HEK293 (cell line): ENCODE measurements around the gene SLC2A4.

Experiments
- CTCF ChIA-PET: fragments of 350-600 bp; formaldehyde crosslinking; extraction: SDS; loops from one replicate; lab custom pipeline; 2021; ENCODE audit warnings: antibody characterized with exemption; lab: Yijun Ruan, JAX
- POLR2A ChIA-PET: fragments of 300-600 bp; formaldehyde crosslinking; extraction: SDS; loops from one replicate; lab custom pipeline; 2020; ENCODE audit warnings: antibody characterized with exemption, inconsistent platforms; lab: Yijun Ruan, JAX
- H3K27ac ChIP-seq: fragments of 200-500 bp; sonication (Bioruptor generic); 2 replicates; pipeline ENCODE4 v1.5.1; 2014; ENCODE audit warnings: low read depth, low read length, control low read depth, inconsistent platforms; ENCODE audit errors: extremely low read depth
- H3K36me3 ChIP-seq, 2 experiments: fragments of 200-500 bp in 1 of 2; sonication (Bioruptor generic) in 1 of 2; 1 replicate in 1 of 2; 2 replicates in 1 of 2; pipeline ENCODE4 v1.5.1; 2014 to 2017; ENCODE audit warnings: inconsistent platforms in 2 of 2, low read length in 2 of 2; ENCODE audit not compliant: control insufficient read depth in 2 of 2, insufficient read depth in 1 of 2
- H3K4me1 ChIP-seq: fragments of 200-500 bp; sonication (Bioruptor generic); 2 replicates; pipeline ENCODE4 v1.5.1; 2014; ENCODE audit warnings: mild to moderate bottlenecking, low read length, inconsistent platforms; ENCODE audit not compliant: control insufficient read depth, insufficient read depth
- H3K4me3 ChIP-seq: 2 replicates; pipeline ENCODE4 v1.5.1; 2011; ENCODE audit warnings: low read depth, mild to moderate bottlenecking, control low read depth, low read length, moderate library complexity
- H3K9me3 ChIP-seq: fragments of 200-500 bp; sonication (Bioruptor generic); 2 replicates; pipeline ENCODE4 v1.5.1; 2014; ENCODE audit warnings: low read depth, low read length, inconsistent platforms; ENCODE audit not compliant: control insufficient read depth, insufficient read depth
- FEZF1 ChIP-seq: fragments of 450-650 bp; formaldehyde crosslinking; IDR thresholded peaks from 2 replicates; pipeline ENCODE4 v1.5.1; 2016; ENCODE audit warnings: missing biosample characterization, missing genetic modification characterization
- KLF1 ChIP-seq: fragments of 450-650 bp; formaldehyde crosslinking; IDR thresholded peaks from 2 replicates; pipeline ENCODE4 v1.5.1; 2016; ENCODE audit warnings: missing biosample characterization, missing genetic modification characterization
- KLF16 ChIP-seq: fragments of 450-650 bp; formaldehyde crosslinking; IDR thresholded peaks from 2 replicates; pipeline ENCODE4 v1.5.1; 2017; ENCODE audit warnings: missing biosample characterization, missing genetic modification characterization
- KLF8 ChIP-seq: fragments of 450-650 bp; formaldehyde crosslinking; IDR thresholded peaks from 2 replicates; pipeline ENCODE4 v1.5.1; 2016; ENCODE audit warnings: missing biosample characterization, missing genetic modification characterization
- MEIS1 ChIP-seq: sonication (generic); formaldehyde crosslinking; IDR thresholded peaks from 2 replicates; pipeline ENCODE4 v1.8.1; 2022; ENCODE audit warnings: missing genetic modification reagents, mild to moderate bottlenecking, borderline replicate concordance
- MYNN ChIP-seq: fragments of 450-650 bp; formaldehyde crosslinking; IDR thresholded peaks from 2 replicates; pipeline ENCODE4 v1.5.1; 2016; ENCODE audit warnings: missing biosample characterization, missing genetic modification characterization, borderline replicate concordance
- OSR2 ChIP-seq: fragments of 450-650 bp; formaldehyde crosslinking; IDR thresholded peaks from 2 replicates; pipeline ENCODE4 v1.5.1; 2016; ENCODE audit warnings: missing biosample characterization, missing genetic modification characterization
- PRDM4 ChIP-seq: fragments of 450-650 bp; formaldehyde crosslinking; IDR thresholded peaks from 2 replicates; pipeline ENCODE4 v1.5.1; 2017; ENCODE audit warnings: missing biosample characterization, missing genetic modification characterization
- SCRT2 ChIP-seq: fragments of 450-650 bp; formaldehyde crosslinking; IDR thresholded peaks from 2 replicates; pipeline ENCODE4 v1.5.1; 2016; ENCODE audit warnings: missing biosample characterization, missing genetic modification characterization
- SP7 ChIP-seq: fragments of 450-650 bp; formaldehyde crosslinking; IDR thresholded peaks from 2 replicates; pipeline ENCODE4 v1.5.1; 2016; ENCODE audit warnings: missing biosample characterization, missing genetic modification characterization
- ZBTB20 ChIP-seq: fragments of 450-650 bp; formaldehyde crosslinking; IDR thresholded peaks from 2 replicates; pipeline ENCODE4 v1.5.1; 2016; ENCODE audit warnings: missing biosample characterization, missing genetic modification characterization
- ZBTB26 ChIP-seq: fragments of 450-650 bp; formaldehyde crosslinking; optimal IDR thresholded peaks from 2 replicates; pipeline ENCODE3; 2016; ENCODE audit warnings: missing biosample characterization, mild to moderate bottlenecking, missing genetic modification characterization
- ZBTB7A ChIP-seq: fragments of 450-650 bp; formaldehyde crosslinking; IDR thresholded peaks from 2 replicates; pipeline ENCODE4 v1.5.1; 2016; ENCODE audit warnings: low read depth, missing biosample characterization, missing genetic modification characterization
- ZBTB8A ChIP-seq: fragments of 450-650 bp; formaldehyde crosslinking; IDR thresholded peaks from 2 replicates; pipeline ENCODE4 v1.5.1; 2016; ENCODE audit warnings: missing biosample characterization, missing genetic modification characterization
- ZFP41 ChIP-seq: fragments of 450-650 bp; formaldehyde crosslinking; IDR thresholded peaks from 2 replicates; pipeline ENCODE4 v1.5.1; 2016; ENCODE audit warnings: missing biosample characterization, missing genetic modification characterization, borderline replicate concordance
- ZNF10 ChIP-seq: fragments of 450-650 bp; formaldehyde crosslinking; IDR thresholded peaks from 2 replicates; pipeline ENCODE4 v1.5.1; 2017; ENCODE audit warnings: missing biosample characterization, missing genetic modification characterization
- ZNF121 ChIP-seq: fragments of 450-650 bp; formaldehyde crosslinking; IDR thresholded peaks from 2 replicates; pipeline ENCODE4 v1.5.1; 2016; ENCODE audit warnings: missing biosample characterization, missing genetic modification characterization
- ZNF175 ChIP-seq: fragments of 450-650 bp; formaldehyde crosslinking; IDR thresholded peaks from 2 replicates; pipeline ENCODE4 v1.5.1; 2016; ENCODE audit warnings: missing biosample characterization, missing genetic modification characterization
- ZNF18 ChIP-seq: fragments of 450-650 bp; formaldehyde crosslinking; IDR thresholded peaks from 2 replicates; pipeline ENCODE4 v1.5.1; 2016; ENCODE audit warnings: missing biosample characterization, missing genetic modification characterization
- ZNF366 ChIP-seq: fragments of 450-650 bp; formaldehyde crosslinking; conservative IDR thresholded peaks from 2 replicates; pipeline ENCODE4 v1.5.1; 2016; ENCODE audit warnings: missing biosample characterization, missing genetic modification characterization
- ZNF449 ChIP-seq: fragments of 450-650 bp; formaldehyde crosslinking; IDR thresholded peaks from 2 replicates; pipeline ENCODE4 v1.5.1; 2017; ENCODE audit warnings: missing biosample characterization, mild to moderate bottlenecking, missing genetic modification characterization, moderate library complexity
- ZNF596 ChIP-seq: fragments of 450-650 bp; IDR thresholded peaks from 2 replicates; pipeline ENCODE4 v1.5.0; 2018; ENCODE audit warnings: missing biosample characterization, mild to moderate bottlenecking, missing genetic modification characterization, moderate library complexity
- ZNF660 ChIP-seq: fragments of 450-650 bp; IDR thresholded peaks from 2 replicates; pipeline ENCODE4 v1.5.1; 2018; ENCODE audit warnings: missing biosample characterization, mild to moderate bottlenecking, missing genetic modification characterization
- ZNF670 ChIP-seq: fragments of 450-650 bp; formaldehyde crosslinking; IDR thresholded peaks from 2 replicates; pipeline ENCODE4 v1.5.1; 2016; ENCODE audit warnings: missing biosample characterization, missing genetic modification characterization, low read depth
- ZNF692 ChIP-seq: fragments of 450-650 bp; formaldehyde crosslinking; IDR thresholded peaks from 2 replicates; pipeline ENCODE4 v1.5.1; 2016; ENCODE audit warnings: missing biosample characterization, missing genetic modification characterization
- ZNF704 ChIP-seq: fragments of 450-650 bp; formaldehyde crosslinking; IDR thresholded peaks from 2 replicates; pipeline ENCODE4 v1.5.1; 2016; ENCODE audit warnings: missing biosample characterization, missing genetic modification characterization
- ZNF76 ChIP-seq: fragments of 450-650 bp; formaldehyde crosslinking; IDR thresholded peaks from 2 replicates; pipeline ENCODE4; 2016; ENCODE audit warnings: low read depth, missing biosample characterization, missing genetic modification characterization, borderline replicate concordance
- ZNF792 ChIP-seq: fragments of 450-650 bp; formaldehyde crosslinking; IDR thresholded peaks from 2 replicates; pipeline ENCODE4 v1.5.1; 2016; ENCODE audit warnings: missing biosample characterization, missing genetic modification characterization
- ZXDB ChIP-seq: fragments of 450-650 bp; formaldehyde crosslinking; IDR thresholded peaks from 2 replicates; pipeline ENCODE4 v1.5.1; 2016; ENCODE audit warnings: missing biosample characterization, missing genetic modification characterization

Gene SLC2A4

GRCh38 chr17:7237761-7238419, 43.6 kb upstream of the SLC2A4 start:
- CTCF ChIA-PET: interaction anchor here (0.9 to 3.0 kb wide), 3 partner anchors 18 to 59 kb away, joined by 3 to 12 read pairs (median 6); partner anchors contain the start of genes ACADVL, DLG4 and SLC2A4
- no peaks in the 10 kb centered on the region for H3K9me3 ChIP-seq
- POLR2A ChIA-PET: interaction anchor here (0.6 to 14.2 kb wide), 11 partner anchors 12 to 465 kb away, joined by 3 to 284 read pairs (median 6); partner anchors contain the start of genes ACADVL, CTDNEP1, DLG4 and ELP5
- peaks cover 18 to 45% of the 10 kb centered on the region in 2 experiments for H3K36me3 ChIP-seq
- peak overlapping the region; percentile 90 for H3K4me3 ChIP-seq
- H3K27ac ChIP-seq: peak overlapping the region; percentile 90
- peaks cover 10% of the 10 kb centered on the region; the same call in 1 of the 2 replicates for H3K4me1 ChIP-seq
- no peak for TF ChIP-seq ZFP41 (tag by site-specific recombination)
- TF ChIP-seq ZBTB20 (tag by site-specific recombination): peak; percentile 47; the same call in 1 of the 2 replicates
- no peak for TF ChIP-seq MYNN
- no peak; the same call in 1 of the 2 replicates for TF ChIP-seq ZBTB7A (tag by site-specific recombination)
- TF ChIP-seq ZNF76: peak; percentile 34; the same call in 1 of the 2 replicates
- TF ChIP-seq SP7 (tag by site-specific recombination): peak; percentile 52
- 0 out of 2 replicates have a peak, but pooled peaks have one; percentile 41 for TF ChIP-seq ZNF660 (tag by site-specific recombination)
- TF ChIP-seq ZNF670 (tag by site-specific recombination): no peak
- no peak for TF ChIP-seq MEIS1 (CRISPR knock-in tag)
- TF ChIP-seq ZNF792 (tag by site-specific recombination): no peak
- no peak for TF ChIP-seq ZNF366 (tag by site-specific recombination)
- TF ChIP-seq ZNF596 (tag by site-specific recombination): no peak
- TF ChIP-seq ZBTB8A (tag by site-specific recombination): peak; percentile 100
- no peak for TF ChIP-seq ZXDB (tag by site-specific recombination)
- TF ChIP-seq ZNF10 (tag by site-specific recombination): no peak
- TF ChIP-seq KLF8: peak; percentile 80; the same call in 1 of the 2 replicates
- TF ChIP-seq ZBTB26 (tag by site-specific recombination): peak; percentile 88
- TF ChIP-seq PRDM4 (tag by site-specific recombination): no peak
- TF ChIP-seq ZNF449 (tag by site-specific recombination): no peak
- no peak for TF ChIP-seq ZNF121
- no peak for TF ChIP-seq SCRT2 (tag by site-specific recombination)
- TF ChIP-seq ZNF18 (tag by site-specific recombination): no peak
- TF ChIP-seq KLF1 (tag by site-specific recombination): peak; percentile 89
- peak; percentile 58; the same call in 1 of the 2 replicates for TF ChIP-seq KLF16
- TF ChIP-seq ZNF692 (tag by site-specific recombination): 0 out of 2 replicates have a peak, but pooled peaks have one; percentile 20
- no peak for TF ChIP-seq ZNF175 (tag by site-specific recombination)
- no peak for TF ChIP-seq FEZF1 (tag by site-specific recombination)
- no peak for TF ChIP-seq OSR2 (tag by site-specific recombination)
- TF ChIP-seq ZNF704 (tag by site-specific recombination): no peak
